GM12864 (cell line): Measurements from ENCODE around the gene TCF7L2.

Experiments used
- DNase-seq: peaks from one replicate; pipeline ENCODE4 v3.0.0-alpha.2; 2011; ENCODE audit warnings: low read depth
- H3K4me3 ChIP-seq: 2 replicates; pipeline ENCODE4 v1.5.1; 2011; ENCODE audit warnings: mild to moderate bottlenecking, low read depth, low read length, control low read depth
- TF ChIP-seq, protein P1 (sequence below): IDR thresholded peaks from 2 replicates; pipeline ENCODE4 v1.5.1; 2011; ENCODE audit warnings: low read depth, mild to moderate bottlenecking, moderate library complexity, low read length, control low read depth, inconsistent platforms; ENCODE audit errors: missing control alignments

Gene TCF7L2

DNA sequence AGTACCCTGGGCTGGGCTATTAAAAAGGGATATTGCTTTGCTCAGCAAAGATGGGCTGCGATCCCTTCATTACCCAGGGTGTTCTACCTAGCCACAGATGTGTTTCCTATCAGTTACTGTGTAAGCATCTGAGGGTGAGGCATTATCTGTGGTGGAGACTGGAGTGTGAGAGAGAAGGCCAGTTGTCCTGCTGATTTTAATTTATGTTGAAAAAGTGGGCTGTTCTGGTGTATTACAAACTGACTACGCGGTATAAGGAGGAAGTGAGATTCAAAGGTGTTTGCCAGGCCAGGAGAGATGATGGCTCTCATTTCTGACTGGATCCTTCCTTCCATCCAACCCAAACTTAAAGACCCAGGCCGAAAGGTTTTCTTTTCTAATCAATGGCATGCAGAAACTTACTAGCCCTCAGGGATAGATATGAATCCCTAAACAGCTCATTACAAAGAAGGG, 7.6 kb downstream of the TCF7L2 start:
- no peak overlapping the region for H3K4me3 ChIP-seq
- DNase-seq, result no peak
- TF ChIP-seq, protein P1, sequence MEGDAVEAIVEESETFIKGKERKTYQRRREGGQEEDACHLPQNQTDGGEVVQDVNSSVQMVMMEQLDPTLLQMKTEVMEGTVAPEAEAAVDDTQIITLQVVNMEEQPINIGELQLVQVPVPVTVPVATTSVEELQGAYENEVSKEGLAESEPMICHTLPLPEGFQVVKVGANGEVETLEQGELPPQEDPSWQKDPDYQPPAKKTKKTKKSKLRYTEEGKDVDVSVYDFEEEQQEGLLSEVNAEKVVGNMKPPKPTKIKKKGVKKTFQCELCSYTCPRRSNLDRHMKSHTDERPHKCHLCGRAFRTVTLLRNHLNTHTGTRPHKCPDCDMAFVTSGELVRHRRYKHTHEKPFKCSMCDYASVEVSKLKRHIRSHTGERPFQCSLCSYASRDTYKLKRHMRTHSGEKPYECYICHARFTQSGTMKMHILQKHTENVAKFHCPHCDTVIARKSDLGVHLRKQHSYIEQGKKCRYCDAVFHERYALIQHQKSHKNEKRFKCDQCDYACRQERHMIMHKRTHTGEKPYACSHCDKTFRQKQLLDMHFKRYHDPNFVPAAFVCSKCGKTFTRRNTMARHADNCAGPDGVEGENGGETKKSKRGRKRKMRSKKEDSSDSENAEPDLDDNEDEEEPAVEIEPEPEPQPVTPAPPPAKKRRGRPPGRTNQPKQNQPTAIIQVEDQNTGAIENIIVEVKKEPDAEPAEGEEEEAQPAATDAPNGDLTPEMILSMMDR, result no peak

DNA sequence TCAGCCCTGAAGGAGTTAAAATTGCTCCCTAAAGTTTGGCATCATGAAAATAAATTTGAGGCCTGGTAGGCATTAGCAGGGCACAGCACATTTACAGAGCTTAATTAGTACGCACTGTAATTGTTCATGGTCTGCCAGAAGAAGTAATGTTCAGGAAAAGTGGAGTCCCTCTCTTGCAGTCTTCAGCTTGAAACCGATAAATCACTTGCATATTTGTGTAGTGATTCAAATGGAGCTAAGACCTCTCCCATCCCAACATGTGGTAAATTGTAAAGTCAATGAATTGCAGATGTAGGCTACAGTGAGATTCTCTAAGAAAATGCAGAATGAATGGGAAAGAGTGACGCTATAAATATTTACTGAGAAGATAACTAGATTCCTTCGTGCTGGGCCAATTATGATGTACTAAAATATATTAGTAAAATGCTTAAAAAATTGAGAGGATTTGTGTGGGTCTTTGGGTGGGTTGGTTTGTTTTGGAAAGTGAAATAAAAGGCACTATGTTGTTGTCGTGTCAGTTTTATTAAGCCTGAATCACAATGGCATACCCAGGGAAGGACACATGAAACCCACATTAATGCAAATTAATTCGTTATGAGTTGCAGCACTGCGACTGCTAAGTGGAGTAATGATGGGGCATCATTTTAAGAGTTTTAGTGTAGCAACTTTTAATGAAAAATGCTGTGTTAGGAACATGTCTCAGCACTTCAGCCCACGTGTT, 8.4 kb downstream of the TCF7L2 start:
- H3K4me3 ChIP-seq, result no peak overlapping the region
- DNase-seq, result no peak
- TF ChIP-seq, protein P1, result no peak

DNA sequence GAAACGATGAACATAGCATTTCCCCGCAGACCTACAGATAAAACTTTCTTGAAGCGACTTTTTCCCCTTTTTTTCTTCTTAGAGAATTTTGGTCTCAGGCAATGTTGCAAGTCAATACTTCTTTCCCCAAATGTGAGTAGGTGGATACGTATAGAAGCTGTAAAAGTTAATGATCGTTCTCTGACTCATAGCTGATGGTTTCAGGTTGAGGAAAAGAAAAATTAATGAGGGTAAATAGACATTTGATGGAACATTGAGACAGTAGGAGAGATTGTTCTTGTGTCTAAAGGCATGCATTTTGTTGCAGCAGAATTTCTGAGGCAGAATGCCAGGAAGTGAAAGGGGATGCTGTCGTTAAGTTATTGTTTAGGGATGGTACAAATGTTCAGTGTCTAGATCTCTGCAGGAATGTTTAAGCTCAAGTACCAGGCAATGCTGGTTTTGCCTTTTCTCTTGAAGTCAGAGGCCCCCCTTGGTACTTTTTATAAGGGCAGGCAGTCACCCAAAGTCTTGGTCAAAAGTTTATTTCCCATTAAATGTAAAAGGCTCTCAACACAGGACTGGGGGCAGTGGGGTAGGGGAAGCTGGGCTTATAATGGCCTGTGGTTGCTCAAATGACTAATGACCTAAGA, 9.3 kb downstream of the TCF7L2 start:
- DNase-seq, result no peak
- TF ChIP-seq, protein P1, result no peak
- H3K4me3 ChIP-seq, result no peak overlapping the region

DNA sequence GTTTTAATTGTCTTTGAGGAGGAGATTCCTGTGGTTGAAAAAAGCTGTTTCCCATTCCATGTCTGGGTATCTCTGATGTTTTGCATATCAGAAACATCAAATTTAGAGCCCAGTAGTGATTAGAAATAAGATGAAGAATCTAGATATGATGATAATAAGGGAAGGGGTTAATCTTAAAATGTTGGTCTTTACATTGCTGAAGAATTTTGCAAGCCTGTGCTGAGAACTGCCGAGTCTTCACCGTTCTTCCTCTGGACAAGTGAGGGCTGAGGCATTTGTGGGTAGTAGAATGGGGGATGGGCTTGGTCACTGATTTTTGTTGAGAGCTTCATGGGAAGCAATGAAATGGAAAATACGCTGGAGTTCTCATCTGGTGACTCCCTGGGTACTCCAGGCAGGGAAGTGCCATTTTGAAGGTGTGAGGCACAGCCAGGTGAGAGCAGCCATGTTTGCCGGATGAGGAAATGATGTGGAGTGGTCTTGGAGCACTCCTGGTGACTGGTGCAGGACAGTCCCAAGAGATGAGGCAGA, 10.2 kb downstream of the TCF7L2 start:
- no peak for DNase-seq
- H3K4me3 ChIP-seq, result no peak overlapping the region
- TF ChIP-seq, protein P1, result no peak

DNA sequence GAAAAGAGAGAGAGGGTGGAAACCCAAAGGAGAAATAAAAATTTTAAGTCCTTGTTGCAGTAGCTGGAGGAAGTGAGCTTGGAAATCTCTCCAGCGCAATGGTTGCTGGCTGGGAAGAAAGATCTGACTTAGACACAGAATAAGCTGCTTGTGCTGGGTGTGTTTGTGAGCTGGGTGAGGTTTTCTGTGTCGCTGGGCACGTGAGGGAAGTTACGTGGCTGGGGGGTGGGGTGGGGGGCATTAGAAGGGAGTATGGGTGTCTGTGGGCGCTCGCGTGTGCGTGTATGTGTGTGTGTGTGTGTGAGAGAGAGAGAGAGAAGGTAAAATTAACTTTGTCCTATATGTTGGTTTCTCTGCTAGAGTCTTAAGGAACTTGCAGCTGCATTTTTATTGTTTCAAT, 11.6 kb downstream of the TCF7L2 start:
- H3K4me3 ChIP-seq, result no peak overlapping the region
- TF ChIP-seq, protein P1, result no peak
- no peak for DNase-seq

DNA sequence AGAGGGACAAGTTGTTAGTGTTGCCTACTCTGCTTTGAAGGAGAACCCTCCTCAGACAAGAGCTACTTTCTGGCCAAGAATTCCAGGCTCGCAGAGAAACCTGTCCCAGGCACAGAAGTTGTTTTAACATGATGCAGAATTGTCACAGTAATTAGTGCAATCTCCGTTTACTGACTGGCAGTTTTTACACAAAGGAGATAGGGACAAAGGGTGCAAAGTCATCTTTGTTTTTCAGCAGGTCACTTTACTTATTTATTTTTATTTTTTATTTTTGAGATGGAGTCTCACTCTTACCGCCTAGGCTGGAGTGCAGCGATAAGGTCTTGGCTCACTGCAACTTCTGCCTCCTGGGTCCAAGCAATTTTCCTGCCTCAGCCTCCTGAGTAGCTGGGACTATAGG, 12.3 kb downstream of the TCF7L2 start:
- TF ChIP-seq, protein P1, result no peak
- DNase-seq, result no peak
- no peak overlapping the region for H3K4me3 ChIP-seq
